NOMO-1 treated with dmso at 0.1 percent for 144 hours (cell line): ENCODE results near the gene NFKB1.

Experiments used
- DNase-seq: peaks from one replicate; lab custom pipeline; 2025; ENCODE audit not compliant: unreplicated experiment; lab: John Stamatoyannopoulos, UW

NFKB1 gene

DNA sequence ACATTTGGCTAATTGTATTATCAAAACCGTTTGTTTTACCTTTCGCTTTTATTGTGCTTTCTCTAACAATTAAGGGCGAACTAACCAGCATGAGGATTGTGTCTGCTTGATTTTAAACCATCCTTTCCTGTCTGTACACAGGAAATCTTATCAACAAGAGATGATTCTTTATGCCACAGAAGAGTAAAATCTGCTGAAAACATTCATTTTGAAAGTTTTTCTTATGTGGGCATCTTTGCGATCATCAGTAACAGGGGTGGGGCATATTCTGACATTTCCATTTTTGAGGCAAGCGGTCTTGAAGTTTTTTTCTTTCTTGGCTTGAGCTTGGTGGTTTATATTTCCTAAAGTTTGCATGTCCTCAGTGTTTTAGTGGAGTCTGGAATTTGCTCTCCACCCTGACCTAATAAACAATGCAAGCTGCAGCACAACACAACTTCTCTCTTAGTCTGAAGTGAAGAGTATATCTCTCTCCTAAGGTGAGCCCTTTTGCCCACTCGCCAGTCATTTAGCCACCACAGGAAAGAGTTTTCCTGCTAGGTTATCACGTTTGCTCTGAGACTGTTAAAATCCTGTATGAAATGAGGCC lies 26.6 kb downstream of the NFKB1 start:
- DNase-seq, result no peak

DNA sequence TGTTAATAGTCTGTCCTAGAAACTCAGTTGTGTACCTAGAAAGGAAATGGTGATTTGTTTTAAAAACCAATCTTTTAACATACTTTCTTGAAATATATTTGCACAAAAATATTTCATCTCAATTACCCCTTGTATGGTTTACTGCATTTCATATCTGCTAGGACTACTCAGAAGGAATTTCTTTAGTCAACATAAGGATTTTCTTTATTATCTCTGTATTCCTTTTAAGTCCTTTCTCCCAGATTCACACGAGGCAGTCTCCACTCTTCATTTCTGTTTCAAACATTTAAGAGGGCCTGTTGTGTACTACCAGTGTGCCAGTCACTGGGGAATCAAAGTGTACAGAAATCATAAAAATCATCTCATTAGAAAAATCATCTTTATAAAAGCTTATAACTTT lies 28.8 kb downstream of the NFKB1 start:
- no peak for DNase-seq

DNA sequence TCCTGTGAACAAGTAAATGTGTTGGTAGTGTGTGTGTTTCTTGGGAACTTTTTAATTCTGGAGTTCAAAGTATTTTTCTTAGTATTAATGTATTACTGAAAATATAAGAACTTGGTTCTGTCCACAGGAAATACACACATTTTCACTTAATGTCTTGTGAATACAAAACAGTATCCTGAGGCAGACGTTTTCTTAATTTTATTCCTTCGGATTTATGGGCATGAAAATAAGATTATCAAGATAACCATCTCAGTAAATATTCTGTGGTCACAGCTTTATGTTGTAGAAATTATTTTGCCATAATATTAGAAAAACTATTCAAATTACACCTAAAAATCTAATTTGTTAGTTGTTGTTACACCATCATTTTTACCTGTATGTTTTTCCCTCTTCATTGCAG lies 29.8 kb downstream of the NFKB1 start:
- DNase-seq, result no peak

DNA sequence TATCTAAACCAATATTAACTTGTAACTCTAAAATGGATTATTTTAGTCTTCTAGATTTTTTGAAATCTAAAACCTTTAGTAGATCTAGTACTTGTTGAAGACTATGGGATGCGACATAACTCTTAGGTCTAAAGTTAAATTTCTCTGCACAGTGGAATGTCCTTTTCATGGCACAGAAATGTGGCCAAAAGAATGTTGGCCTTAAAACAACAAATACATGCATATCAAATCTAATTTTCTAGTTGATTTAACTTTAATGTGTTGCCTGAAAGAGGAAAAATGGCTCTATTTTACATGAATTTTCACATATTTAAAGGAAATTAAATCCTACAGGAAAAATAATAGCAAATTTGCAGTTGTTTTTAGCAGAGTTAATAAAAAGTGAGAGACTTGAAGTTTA lies 30.3 kb downstream of the NFKB1 start:
- DNase-seq, result no peak

DNA sequence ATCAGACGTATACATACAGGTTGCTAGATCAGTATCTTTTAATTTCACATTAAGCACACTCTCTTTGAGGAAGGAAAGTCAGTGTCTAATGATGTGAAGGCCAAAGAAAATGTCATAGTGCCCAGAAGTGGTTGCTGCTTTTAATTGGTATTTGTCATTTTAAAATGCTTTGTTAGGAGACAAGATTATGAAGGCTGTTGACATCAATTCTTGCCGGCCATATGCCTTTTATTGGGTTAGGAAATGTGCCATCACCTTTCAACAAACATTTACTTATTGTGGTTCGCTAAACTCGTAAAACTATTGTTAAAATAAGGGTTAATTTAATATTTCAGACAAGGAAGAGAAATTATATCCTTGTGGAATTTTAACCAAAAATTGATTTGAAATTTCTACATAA lies 32.2 kb downstream of the NFKB1 start:
- DNase-seq, result no peak

DNA sequence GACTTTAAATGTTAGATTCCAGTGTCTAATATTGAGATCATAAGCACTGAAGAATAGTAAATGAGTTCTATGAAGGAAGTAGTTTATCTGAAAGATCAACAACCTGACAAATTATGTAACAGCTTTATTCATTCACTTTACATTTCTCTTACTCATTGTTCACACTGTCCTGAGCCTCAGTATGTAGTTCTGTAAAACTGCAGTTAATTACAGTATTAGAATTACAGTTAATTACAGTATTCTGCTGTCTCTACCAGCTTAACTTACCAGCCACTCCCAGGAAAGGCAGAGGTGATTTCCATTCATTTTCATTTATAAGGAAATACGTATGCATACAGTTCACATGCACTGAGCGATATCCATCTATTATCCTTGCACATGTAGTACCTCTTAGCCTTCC lies 32.7 kb downstream of the NFKB1 start:
- no peak for DNase-seq

DNA sequence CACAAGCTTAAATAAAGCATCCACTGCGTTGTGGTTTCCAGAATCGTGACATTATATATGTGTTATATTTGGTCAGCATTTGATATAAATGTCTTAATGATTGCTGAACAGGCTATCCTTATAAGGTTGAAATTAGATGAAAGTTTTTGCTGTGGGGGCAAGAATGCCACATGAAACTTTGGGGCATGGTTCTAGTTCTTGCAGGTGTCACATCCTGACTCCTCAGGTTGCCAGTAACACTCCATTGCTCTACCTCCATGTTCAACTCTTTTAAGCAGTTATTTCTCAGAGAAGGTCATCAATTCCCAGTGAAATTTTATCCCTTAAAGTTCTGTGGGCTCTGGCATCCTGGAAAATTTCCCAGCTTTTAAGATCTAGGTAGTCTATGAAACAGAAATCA lies 33.7 kb downstream of the NFKB1 start:
- no peak for DNase-seq

DNA sequence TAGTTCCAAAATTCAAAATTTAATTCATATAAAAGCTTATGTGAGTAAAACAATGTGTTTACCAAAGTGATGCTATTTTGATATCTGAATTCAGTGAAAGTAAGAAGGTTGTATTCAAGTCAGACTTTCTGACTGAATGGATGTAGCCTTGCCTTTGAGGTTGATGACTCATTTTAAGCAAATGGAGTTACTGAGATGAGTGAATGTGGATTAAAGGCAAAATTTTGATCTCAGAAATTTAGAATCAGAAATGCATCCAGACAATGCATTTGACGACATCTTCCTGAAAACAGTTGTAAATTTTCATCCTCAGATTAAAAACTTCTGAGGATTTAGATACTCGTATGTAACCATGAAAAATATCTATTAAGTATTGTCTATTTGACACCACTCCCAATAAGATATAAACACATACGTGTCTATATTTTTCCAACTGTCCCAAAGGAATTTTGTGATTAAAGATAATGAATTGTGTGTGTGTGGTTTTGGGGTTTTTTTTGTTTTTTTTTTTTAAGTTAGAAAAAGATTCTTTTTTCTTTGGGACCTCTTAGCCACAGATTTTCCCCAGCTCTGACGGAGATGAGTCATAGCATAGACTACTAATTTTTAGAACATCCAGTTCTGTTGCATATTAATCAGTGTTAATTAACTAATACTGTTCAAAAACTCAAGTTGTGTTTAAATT lies 34.4 kb downstream of the NFKB1 start:
- no peak for DNase-seq

DNA sequence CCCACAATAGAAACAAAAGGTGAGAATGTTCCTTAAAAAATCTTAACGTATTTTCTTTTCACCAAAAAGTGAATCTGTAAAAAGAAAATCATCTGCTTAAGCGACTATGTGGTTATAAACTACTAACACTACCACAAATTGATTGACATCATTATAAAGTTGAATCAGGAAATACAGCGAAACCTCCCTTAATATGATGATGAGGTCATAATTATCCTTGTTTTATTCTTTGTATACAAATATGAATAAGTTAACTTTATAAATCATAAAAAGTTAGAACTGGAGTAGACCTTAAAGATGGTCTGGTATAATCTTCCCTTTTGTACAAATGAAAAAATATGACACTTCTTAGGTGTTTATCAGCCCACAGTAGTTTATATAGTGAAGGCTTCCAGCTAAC lies 35.6 kb downstream of the NFKB1 start:
- DNase-seq, result no peak

DNA sequence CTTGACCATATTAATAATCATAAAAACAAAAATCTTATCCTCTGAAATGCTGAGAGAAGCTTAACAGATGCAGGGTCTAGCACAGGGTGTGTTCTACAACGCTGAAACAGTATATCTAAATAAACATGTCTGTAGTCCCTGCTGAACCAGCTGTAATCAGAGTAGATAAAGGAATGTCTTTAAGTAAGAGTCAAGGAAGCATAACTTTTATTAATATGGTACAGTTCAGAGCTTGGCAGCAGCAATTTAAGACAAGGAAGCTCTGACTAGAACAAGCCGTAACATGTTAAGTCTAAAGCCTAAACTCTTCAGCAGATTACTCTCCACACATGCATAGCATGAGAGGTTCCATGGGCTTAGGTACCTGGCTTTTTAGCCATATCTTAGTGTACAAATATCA lies 36.1 kb downstream of the NFKB1 start:
- no peak for DNase-seq

DNA sequence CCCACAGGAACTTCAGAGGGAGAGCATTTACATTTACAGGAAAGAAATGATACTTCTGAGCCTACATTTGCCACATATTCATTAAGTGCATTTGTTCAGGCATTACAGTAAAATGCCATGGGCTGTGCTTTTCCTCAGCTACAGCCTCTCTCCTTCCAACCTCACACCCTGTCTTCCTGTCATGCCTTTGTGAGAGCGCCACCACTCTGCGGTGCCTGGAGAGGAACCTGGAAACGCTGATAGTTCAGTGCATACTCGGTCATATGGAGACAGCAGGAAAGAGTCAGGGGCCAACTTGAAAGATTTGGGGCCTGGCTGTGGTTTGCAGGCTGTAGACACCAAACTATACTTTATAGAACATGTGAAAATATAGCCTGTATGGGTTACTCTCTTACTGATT lies 40.5 kb downstream of the NFKB1 start:
- DNase-seq, result no peak

DNA sequence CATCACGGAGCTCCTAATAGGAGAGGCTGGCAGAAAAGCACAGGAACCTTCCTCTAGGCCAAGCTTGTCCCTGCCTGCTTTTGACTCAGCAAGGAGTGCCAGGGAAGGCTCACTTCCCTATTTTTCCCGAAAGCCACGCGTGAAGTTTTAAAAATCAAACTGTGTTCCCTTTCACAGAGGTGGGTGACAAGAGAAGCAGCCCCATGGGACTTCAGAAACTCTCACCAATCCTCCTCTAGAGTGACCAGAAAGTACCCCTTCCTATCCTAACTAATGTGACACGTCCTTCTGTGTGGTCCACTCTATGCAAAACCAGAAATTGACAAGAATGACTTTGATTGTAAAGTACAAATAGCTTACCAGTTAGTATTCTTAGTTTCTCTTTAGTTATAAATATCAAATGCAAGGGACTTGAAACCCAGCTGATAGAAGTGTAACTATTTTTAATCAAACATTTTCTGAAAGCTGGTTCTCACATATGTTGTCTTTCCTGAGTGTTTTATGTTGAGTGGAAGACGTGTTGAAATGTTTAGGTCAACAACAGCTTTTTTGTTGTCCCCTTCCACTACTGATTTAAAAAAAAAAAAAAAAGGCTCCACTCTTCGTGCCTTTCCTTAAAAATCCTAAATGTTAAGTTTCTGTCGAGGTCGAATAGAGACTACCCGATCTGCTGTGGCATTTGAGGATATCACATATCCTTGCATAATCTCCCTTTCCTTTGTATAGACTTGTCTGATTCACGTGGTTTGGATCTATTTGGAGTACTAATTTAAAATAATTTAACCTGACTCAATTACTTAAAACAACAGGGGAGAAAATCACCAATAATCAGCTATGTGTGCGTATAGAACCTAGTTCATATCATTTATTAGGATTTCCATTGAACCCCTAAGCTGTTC lies 42.1 kb downstream of the NFKB1 start:
- no peak for DNase-seq

DNA sequence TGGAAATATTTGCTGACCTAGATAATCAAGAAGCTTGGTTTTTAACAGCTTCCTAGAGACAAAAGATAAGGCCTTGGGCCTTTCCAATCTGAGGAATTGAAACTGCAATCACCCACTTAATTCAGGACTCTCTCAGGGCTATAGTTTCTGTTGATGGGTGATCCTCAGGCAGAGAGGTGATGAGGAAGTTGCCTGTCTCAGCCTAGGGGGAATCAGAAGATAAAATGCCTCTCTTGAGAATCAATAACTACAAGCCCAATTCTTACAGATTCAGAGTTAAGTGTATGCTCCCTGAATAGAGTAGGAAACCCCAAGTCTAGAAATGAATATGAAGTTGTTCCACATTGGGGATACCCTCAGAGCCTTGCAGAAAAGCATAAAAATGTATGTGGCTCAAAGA lies 45.5 kb downstream of the NFKB1 start:
- DNase-seq, result no peak

DNA sequence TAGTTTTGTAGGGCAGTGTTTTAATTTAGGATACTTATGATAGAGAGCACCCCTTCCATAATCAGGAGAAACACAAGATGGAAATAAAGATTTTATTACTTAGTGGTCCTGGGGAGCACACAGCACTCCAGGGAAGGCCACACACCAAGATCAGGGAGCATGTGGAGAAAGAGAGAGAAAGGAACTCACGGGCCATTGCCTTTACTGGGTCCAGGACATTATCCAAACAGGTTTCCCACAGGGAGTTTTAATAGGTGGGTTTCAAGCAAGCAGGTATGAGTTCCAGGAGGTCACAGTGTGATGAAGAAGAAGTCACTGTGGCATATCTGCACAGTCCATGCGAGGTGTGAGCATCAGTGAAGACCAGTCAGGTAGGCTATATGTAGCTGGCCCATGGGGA lies 46.8 kb downstream of the NFKB1 start:
- no peak for DNase-seq

DNA sequence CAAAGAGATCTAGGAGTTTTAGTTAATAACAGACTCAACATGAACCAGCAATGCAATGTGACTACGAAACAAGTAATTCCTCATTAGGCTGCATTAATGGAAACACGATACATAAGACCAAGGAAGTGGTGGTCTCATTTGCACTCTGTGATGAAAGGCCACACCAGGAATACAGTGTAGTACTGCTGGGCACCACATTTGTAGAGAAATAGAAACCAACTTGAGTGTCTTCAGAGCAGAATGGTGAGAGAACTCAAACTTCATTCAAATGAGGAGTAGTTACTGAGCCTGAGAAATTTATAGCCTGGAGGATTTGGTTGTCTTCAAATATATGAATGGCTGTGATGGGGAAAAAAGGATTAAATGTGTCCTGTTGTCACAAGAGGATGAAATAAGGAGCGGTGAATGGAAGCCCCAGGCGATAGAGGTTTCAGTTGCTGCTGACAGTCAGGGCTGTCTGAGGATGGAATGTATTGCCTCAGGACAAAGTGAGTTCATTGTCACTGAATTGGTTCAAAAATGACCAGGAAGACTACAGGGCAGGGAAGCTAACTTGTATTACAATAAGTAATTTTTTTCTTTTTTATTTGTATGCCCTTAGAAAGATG lies 50.9 kb downstream of the NFKB1 start:
- DNase-seq, result no peak

DNA sequence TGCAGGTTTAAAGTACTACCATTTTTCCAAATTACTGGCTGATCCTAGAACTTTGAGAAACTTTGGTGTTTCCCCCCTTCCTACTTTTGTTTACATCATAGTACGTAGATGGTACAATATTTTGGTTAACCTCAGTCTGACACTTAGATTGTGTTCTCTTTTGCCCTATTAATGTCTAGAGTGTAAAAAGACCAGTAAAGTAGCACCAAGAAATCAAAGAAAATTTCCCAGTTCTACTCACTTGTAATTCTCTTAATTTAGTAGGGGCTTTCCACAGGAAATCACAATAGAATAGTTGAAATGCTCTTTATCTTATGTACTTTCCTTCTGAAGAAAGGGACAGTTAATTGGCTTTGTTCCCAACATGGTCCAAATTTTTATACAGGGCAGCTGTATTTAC lies 51.6 kb downstream of the NFKB1 start:
- DNase-seq, result no peak

DNA sequence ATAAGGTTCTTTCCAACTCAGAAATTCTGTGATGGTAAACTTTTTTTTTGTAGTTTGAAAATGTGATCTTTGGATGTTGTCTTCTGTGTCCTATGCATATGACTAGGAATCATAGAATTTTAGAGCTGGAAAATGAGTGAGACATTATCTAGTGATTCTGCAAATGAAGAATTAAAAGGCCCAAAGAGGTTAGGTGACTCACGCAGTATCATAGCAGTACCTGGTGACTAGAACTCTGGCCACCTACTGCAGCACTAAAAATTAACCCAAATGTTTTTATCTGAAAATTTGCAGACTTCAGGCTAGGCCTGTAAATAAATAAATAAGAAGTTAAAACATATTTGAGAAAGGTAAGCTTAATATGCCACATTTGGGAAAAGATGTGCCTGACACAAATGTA lies 52.8 kb downstream of the NFKB1 start:
- DNase-seq, result no peak

DNA sequence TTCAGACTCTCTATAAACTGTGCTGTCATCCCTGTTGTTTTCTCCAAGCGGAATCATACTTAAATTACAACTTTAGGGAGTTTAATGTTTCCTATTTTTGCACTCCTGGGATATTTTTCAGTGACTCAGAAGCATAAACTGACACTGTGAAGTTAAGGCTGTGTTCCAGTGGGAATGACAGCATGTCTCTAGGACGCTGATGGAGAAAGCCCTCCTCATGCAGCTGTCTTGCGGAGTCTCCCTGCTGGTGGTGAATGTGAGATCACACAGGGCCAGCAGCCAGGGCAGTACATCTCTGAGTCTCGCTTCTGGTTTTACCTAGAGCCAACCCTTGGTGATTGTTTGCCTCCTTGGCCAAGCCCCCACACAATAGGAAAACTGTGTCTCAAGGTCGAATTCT lies 53.3 kb downstream of the NFKB1 start:
- DNase-seq, result no peak

DNA sequence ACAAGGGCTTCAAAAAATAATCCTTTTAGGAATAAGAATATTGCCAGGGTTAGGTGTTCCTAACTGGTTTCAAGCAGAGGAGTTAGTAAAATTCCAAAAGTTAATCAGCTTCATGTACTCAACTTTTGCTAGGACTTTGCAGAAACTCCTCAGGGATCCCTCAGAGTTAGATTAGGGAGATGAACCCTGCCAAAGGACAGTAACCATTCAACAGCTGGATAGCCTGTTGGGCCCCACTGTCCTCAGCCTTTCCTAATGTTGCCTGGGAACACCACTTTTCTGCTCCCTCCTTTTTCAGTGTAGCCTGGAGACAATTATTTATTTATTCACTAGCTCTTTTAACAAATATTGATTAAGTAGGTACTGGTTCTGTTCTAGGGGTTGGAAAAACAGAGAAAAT lies 53.8 kb downstream of the NFKB1 start:
- no peak for DNase-seq

DNA sequence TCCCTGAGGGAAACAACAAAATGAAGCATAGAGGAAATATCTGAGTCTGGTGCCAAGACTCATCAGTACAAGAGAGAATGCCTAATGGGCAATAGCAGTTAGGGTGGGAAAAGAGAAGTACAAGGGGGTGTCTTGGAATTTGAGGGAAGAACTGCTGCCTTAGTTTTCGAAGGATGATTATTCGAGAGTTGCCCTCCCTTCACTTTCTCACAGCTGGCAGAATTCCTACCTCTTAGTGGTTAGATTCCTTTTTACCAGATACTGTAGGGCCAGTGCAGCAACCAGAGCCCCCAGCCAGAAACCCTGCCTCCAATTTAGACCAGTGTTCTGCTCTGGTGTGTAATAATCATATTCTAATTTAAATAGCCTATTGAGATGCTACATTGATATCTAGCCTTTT lies 56.5 kb downstream of the NFKB1 start:
- no peak for DNase-seq

DNA sequence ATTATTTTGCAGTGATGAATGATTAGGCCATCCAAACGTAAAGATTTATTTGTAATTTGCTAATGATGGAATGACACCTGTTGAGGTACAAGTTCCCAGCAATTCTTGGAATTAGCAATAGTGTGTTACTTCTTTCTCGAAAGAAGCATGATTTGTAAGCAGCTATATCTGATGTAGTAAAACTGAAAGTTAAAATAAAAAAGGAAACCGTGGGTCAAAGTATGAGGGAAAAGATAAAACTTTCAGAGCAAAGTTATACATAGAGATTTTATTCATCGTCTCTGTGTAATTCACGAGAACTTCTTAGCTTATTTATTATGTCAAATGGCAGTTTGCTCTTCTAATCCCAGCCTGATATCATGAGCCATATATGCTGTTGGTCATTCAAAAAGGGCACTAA lies 59.0 kb downstream of the NFKB1 start:
- no peak for DNase-seq
